H9 (cell line): Measurements from ENCODE around the gene EXOC3. TPM values are rescaled to one million over a fixed set of nuclear protein-coding genes. Genes with fewer than 3 reads are reported as not detected.

ENCODE experiments used
- DNase-seq: peaks from one replicate; pipeline ENCODE4 v3.0.0-alpha.2; 2017
- H2AFZ ChIP-seq: one replicate; pipeline ENCODE4 v1.6.1; 2013; ENCODE audit warnings: mild to moderate bottlenecking, low read length, control low read depth, moderate library complexity
- H2AK5ac ChIP-seq: 2 replicates; pipeline ENCODE4 v1.6.1; 2013; ENCODE audit warnings: low read length, control low read depth, mixed read lengths; ENCODE audit not compliant: insufficient read length
- H2BK120ac ChIP-seq: one replicate; pipeline ENCODE4 v1.6.1; 2013; ENCODE audit warnings: low read depth, mild to moderate bottlenecking, low read length, control low read depth, inconsistent platforms; ENCODE audit not compliant: poor library complexity, severe bottlenecking
- H2BK12ac ChIP-seq: 2 replicates; pipeline ENCODE4 v1.6.1; 2013; ENCODE audit warnings: low read length, control low read depth, mixed read lengths, low read depth; ENCODE audit not compliant: insufficient read length
- H2BK15ac ChIP-seq: 2 replicates; pipeline ENCODE4 v1.6.1; 2013; ENCODE audit warnings: low read depth, low read length, control low read depth
- H2BK20ac ChIP-seq: one replicate; pipeline ENCODE4 v1.6.1; 2013; ENCODE audit warnings: low read depth, mild to moderate bottlenecking, low read length, control low read depth, inconsistent platforms; ENCODE audit not compliant: poor library complexity, severe bottlenecking
- H2BK5ac ChIP-seq: 2 replicates; pipeline ENCODE4 v1.6.1; 2013; ENCODE audit warnings: low read length, control low read depth, mixed read lengths; ENCODE audit not compliant: insufficient read length
- H3K14ac ChIP-seq: 2 replicates; pipeline ENCODE4 v1.6.1; 2013; ENCODE audit warnings: low read length, control low read depth; ENCODE audit not compliant: insufficient read depth
- H3K18ac ChIP-seq: 2 replicates; pipeline ENCODE4 v1.6.1; 2013; ENCODE audit warnings: low read depth, mild to moderate bottlenecking, mixed read lengths, low read length, control low read depth; ENCODE audit not compliant: insufficient read length
- H3K23ac ChIP-seq: 2 replicates; pipeline ENCODE4 v1.6.1; 2013; ENCODE audit warnings: low read length, control low read depth, mixed read lengths, low read depth; ENCODE audit not compliant: insufficient read length
- H3K23me2 ChIP-seq: 2 replicates; pipeline ENCODE4 v1.6.1; 2013; ENCODE audit warnings: low read depth, mild to moderate bottlenecking, mixed read lengths, low read length, control low read depth; ENCODE audit not compliant: insufficient read length, poor library complexity, severe bottlenecking
- H3K27ac ChIP-seq: 2 replicates; pipeline ENCODE4 v1.5.1; 2013; ENCODE audit warnings: low read length, control low read depth, mixed read lengths, low read depth; ENCODE audit not compliant: insufficient read length
- H3K27me3 ChIP-seq: 2 replicates; pipeline ENCODE4 v1.6.1; 2013; ENCODE audit warnings: low read length, control low read depth, inconsistent platforms; ENCODE audit not compliant: insufficient read depth
- H3K4ac ChIP-seq: 2 replicates; pipeline ENCODE4 v1.6.1; 2013; ENCODE audit warnings: low read depth, mild to moderate bottlenecking, control low read depth, inconsistent platforms, low read length, moderate library complexity
- H3K4me1 ChIP-seq: 2 replicates; pipeline ENCODE4 v1.6.1; 2013; ENCODE audit warnings: low read length, control low read depth, inconsistent platforms; ENCODE audit not compliant: insufficient read depth
- H3K4me2 ChIP-seq: 2 replicates; pipeline ENCODE4 v1.6.1; 2013; ENCODE audit warnings: low read length, control low read depth, mixed read lengths; ENCODE audit not compliant: insufficient read length, insufficient read depth
- H3K56ac ChIP-seq: 2 replicates; pipeline ENCODE4 v1.6.1; 2013; ENCODE audit warnings: low read depth, mild to moderate bottlenecking, mixed read lengths, low read length, control low read depth; ENCODE audit not compliant: insufficient read length
- H3K79me1 ChIP-seq: 2 replicates; pipeline ENCODE4 v1.6.1; 2013; ENCODE audit warnings: low read depth, mild to moderate bottlenecking, moderate library complexity, low read length, control low read depth, inconsistent platforms; ENCODE audit not compliant: insufficient read depth, poor library complexity, severe bottlenecking
- H3K79me2 ChIP-seq: 2 replicates; pipeline ENCODE4 v1.6.1; 2013; ENCODE audit warnings: low read length, control low read depth, inconsistent platforms; ENCODE audit not compliant: insufficient read depth
- H3K9ac ChIP-seq: 2 replicates; pipeline ENCODE4 v1.6.1; 2013; ENCODE audit warnings: low read length, control low read depth, mixed read lengths; ENCODE audit not compliant: insufficient read length; ENCODE audit errors: extremely low read depth
- H3K9me3 ChIP-seq: one replicate; pipeline ENCODE4 v1.6.1; 2013; ENCODE audit warnings: low read depth, low read length, inconsistent platforms; ENCODE audit not compliant: control insufficient read depth
- H3T11ph ChIP-seq: one replicate; pipeline ENCODE4 v1.6.1; 2013; ENCODE audit warnings: mild to moderate bottlenecking, low read length, control low read depth, inconsistent platforms
- H4K20me1 ChIP-seq: one replicate; pipeline ENCODE4 v1.6.1; 2013; ENCODE audit not compliant: control insufficient read depth, insufficient read length, insufficient read depth
- H4K5ac ChIP-seq: 2 replicates; pipeline ENCODE4 v1.6.1; 2013; ENCODE audit warnings: low read depth, mild to moderate bottlenecking, mixed read lengths, low read length, control low read depth; ENCODE audit not compliant: insufficient read length
- H4K8ac ChIP-seq: replicated peaks from 2 replicates; pipeline ENCODE4 v1.6.1; 2013; ENCODE audit warnings: low read length, control low read depth, mixed read lengths, low read depth; ENCODE audit not compliant: insufficient read length
- H4K91ac ChIP-seq: 2 replicates; pipeline ENCODE4 v1.6.1; 2013; ENCODE audit warnings: low read depth, mild to moderate bottlenecking, moderate library complexity, mixed read lengths, low read length, control low read depth; ENCODE audit not compliant: insufficient read length
- H3K27ac Mint-ChIP-seq, 3 experiments: 2 replicates in 2 of 3; 3 replicates in 1 of 3; pipeline ENCODE4 v1.8.0; 2020 to 2021; ENCODE audit warnings: mixed read lengths in 3 of 3, mild to moderate bottlenecking in 1 of 3, moderate library complexity in 1 of 3
- H3K27me3 Mint-ChIP-seq: 2 replicates; pipeline ENCODE4 v1.8.0; 2021; ENCODE audit warnings: low read depth, mild to moderate bottlenecking, moderate library complexity, mixed read lengths
- H3K36me3 Mint-ChIP-seq, 3 experiments: 2 replicates in 2 of 3; 3 replicates in 1 of 3; pipeline ENCODE4 v1.8.0; 2020 to 2021; ENCODE audit warnings: low read depth in 3 of 3, mixed read lengths in 3 of 3; ENCODE audit not compliant: insufficient read depth in 1 of 3
- H3K4me1 Mint-ChIP-seq, 2 experiments: 2 replicates each; pipeline ENCODE4 v1.8.0; 2020; ENCODE audit warnings: mixed read lengths in 2 of 2
- H3K4me3 Mint-ChIP-seq, 2 experiments: 2 replicates in 1 of 2; 3 replicates in 1 of 2; pipeline ENCODE4 v1.8.0; 2020 to 2021; ENCODE audit warnings: mild to moderate bottlenecking in 2 of 2, mixed read lengths in 2 of 2, moderate library complexity in 1 of 2
- H3K9me3 Mint-ChIP-seq, 2 experiments: 2 replicates in 1 of 2; 3 replicates in 1 of 2; pipeline ENCODE4 v1.8.0; 2020; ENCODE audit warnings: mild to moderate bottlenecking in 2 of 2, mixed read lengths in 2 of 2, moderate library complexity in 1 of 2
- WGBS: extraction: QIAGEN DNeasy Blood & Tissue Kit; methylation state at CpG from one replicate; pipeline ENCODE4 v1.1.7; 2013; ENCODE audit warnings: missing lambda C conversion rate, low lambda C conversion rate, mixed read lengths; ENCODE audit not compliant: insufficient read length; ENCODE audit errors: extremely low coverage; 5-methylcytosine and 5-hydroxymethylcytosine counted together
- total RNA-seq: library from RNA; stranded (reverse); gene quantifications from 2 replicates; pipeline ENCODE4 v1.2.1, GENCODE V29; 2021
- TF ChIP-seq, protein P1 (sequence below): fragments of 200-600 bp; sonication (generic); conservative IDR thresholded peaks from 3 replicates; pipeline ENCODE4 v1.8.0; 2021; ENCODE audit warnings: antibody characterized with exemption, mild to moderate bottlenecking

Gene EXOC3
- total RNA-seq, 1 experiment from 2014 or later, result 36.7 TPM

- Histone ChIP-seq H4K8ac (no peak overlapping the region), H3K4me2 (no peak overlapping the region), H2BK15ac (no peak overlapping the region), H2BK120ac (no peak overlapping the region), H2BK20ac (no peak overlapping the region), H3T11ph (no peak overlapping the region), H4K5ac (no peak overlapping the region), H3K79me2 (peaks cover 6% of the 10 kb centered on the region; the same call in 1 of the 2 replicates), H4K91ac (no peak overlapping the region), H2AFZ (no peak overlapping the region), H3K56ac (no peak overlapping the region), H2AK5ac (no peak overlapping the region), H3K9ac (no peak overlapping the region), H3K4me1 (no peaks in the 10 kb centered on the region), H3K14ac (no peak overlapping the region), H3K27me3 (no peaks in the 10 kb centered on the region), H3K23me2 (peaks cover 5% of the 10 kb centered on the region), H3K4ac (no peak overlapping the region), H3K79me1 (peaks cover 10% of the 10 kb centered on the region), H4K20me1 (no peaks in the 10 kb centered on the region), H3K23ac (no peak overlapping the region), H2BK5ac (no peak overlapping the region), H3K9me3 (no peaks in the 10 kb centered on the region), H3K18ac (no peak overlapping the region), H2BK12ac (no peak overlapping the region), H3K27ac (no peak overlapping the region)
- TF ChIP-seq, protein P1, sequence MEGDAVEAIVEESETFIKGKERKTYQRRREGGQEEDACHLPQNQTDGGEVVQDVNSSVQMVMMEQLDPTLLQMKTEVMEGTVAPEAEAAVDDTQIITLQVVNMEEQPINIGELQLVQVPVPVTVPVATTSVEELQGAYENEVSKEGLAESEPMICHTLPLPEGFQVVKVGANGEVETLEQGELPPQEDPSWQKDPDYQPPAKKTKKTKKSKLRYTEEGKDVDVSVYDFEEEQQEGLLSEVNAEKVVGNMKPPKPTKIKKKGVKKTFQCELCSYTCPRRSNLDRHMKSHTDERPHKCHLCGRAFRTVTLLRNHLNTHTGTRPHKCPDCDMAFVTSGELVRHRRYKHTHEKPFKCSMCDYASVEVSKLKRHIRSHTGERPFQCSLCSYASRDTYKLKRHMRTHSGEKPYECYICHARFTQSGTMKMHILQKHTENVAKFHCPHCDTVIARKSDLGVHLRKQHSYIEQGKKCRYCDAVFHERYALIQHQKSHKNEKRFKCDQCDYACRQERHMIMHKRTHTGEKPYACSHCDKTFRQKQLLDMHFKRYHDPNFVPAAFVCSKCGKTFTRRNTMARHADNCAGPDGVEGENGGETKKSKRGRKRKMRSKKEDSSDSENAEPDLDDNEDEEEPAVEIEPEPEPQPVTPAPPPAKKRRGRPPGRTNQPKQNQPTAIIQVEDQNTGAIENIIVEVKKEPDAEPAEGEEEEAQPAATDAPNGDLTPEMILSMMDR, result no peak
- H3K36me3 Mint-ChIP-seq, result peaks cover 58 to 70% (median 70%) of the 10 kb centered on the region in 3 experiments
- H3K9me3 Mint-ChIP-seq, result peaks cover 10 to 16% of the 10 kb centered on the region in 2 experiments
- peak; percentile 14 for DNase-seq
- peaks cover 7 to 8% of the 10 kb centered on the region in 2 experiments; a peak in 3 of 4 replicates for H3K4me1 Mint-ChIP-seq
- WGBS, result no CpG with 5 or more reads among the region's 21 CpGs
- H3K27me3 Mint-ChIP-seq, result no peaks in the 10 kb centered on the region
- H3K27ac Mint-ChIP-seq, result no peak overlapping the region
- H3K4me3 Mint-ChIP-seq, result no peak overlapping the region
Observed at GRCh38 chr5:448061-448765, 5.2 kb downstream of the EXOC3 start.
